ENCODE results near the gene CLDN7.

GRCh38 chr17:7249214-7249613 lies 13.1 kb downstream of the CLDN7 start:
- TF ChIP-seq POLR2A (IDR thresholded peaks at IDR 0.05): no peak
- TF ChIP-seq CTCF (IDR thresholded peaks at IDR 0.05): no peak
- TF ChIP-seq EP300 (IDR thresholded peaks at IDR 0.05): no peak
- TF ChIP-seq POLR2AphosphoS5 (IDR thresholded peaks at IDR 0.05): no peak
